Anterior cingulate cortex (tissue), 58 donors: ENCODE results near the gene CHRNA4.
A peak's percentile ranks its signal among the peaks of the same experiment; 100 is the strongest.

Source experiments
- DNase-seq, 58 donors: peaks; one replicate each; lab custom pipeline; 2025; lab: John Stamatoyannopoulos, UW

The CHRNA4 gene

GRCh38 chr20:63297371-63297781, 63.8 kb downstream of the CHRNA4 start:
- DNase-seq: peak in 1 of 58 donors; percentile 12

GRCh38 chr20:63296531-63297299, 64.4 kb downstream of the CHRNA4 start:
- peak in 9 of 58 donors; percentile 18 to 62 (median 41) for DNase-seq

GRCh38 chr20:63295846-63296245, 65.3 kb downstream of the CHRNA4 start:
- no peak for DNase-seq

GRCh38 chr20:63295422-63295821, 65.7 kb downstream of the CHRNA4 start:
- peak in 3 of 58 donors; percentile 13 to 45 (median 18) for DNase-seq

- no peak for DNase-seq
Observed at GRCh38 chr20:63295018-63295417, 66.1 kb downstream of the CHRNA4 start.

- DNase-seq: no peak
Observed at GRCh38 chr20:63294536-63294900, 66.6 kb downstream of the CHRNA4 start.

- no peak for DNase-seq
Observed at GRCh38 chr20:63293871-63294535, 67.1 kb downstream of the CHRNA4 start.

GRCh38 chr20:63293456-63293855, 67.7 kb downstream of the CHRNA4 start:
- DNase-seq: no peak
